Measurements from ENCODE around the gene SLC26A1. TPM values are rescaled to one million over a fixed set of nuclear protein-coding genes. Genes with fewer than 3 reads are reported as not detected.
A peak's percentile ranks its signal among the peaks of the same experiment; 100 is the strongest.

The SLC26A1 gene
- polyA plus RNA-seq, 1 donor (not counting 4 experiments of a cell fraction or from before 2014, with no cell fraction given), result not detected

- H4K20me1 ChIP-seq (ENCODE audit: control insufficient read depth, extremely low read depth, insufficient read depth, low read length), result peaks cover 3% of the 10 kb centered on the region
- H3K9ac ChIP-seq (ENCODE audit: control insufficient read depth, extremely low read depth, insufficient read depth, low read length), result no peak overlapping the region
- DNase-seq (ENCODE audit: low read depth, low spot score) (no peak), FAIRE-seq (no peak)
- no peaks in the 10 kb centered on the region for H3K9me1 ChIP-seq (ENCODE audit: control insufficient read depth, extremely low read depth, insufficient read depth, low read length)
- dilution Hi-C loops (cut with MboI; ENCODE audit: extremely low pct_ligation_motif_present, low sequenced_read_pairs), result no loop called here
- no peak overlapping the region for H3K4me3 ChIP-seq (ENCODE audit: control insufficient read depth in 2 of 3, extremely low read depth in 1 of 3, insufficient read depth in 2 of 3, low read depth in 1 of 3, low read length in 3 of 3)
- peaks cover 5% of the 10 kb centered on the region for H3K27me3 ChIP-seq (ENCODE audit: control insufficient read depth, extremely low read depth, insufficient read depth, low read length)
- no peak overlapping the region for H3K27ac ChIP-seq (ENCODE audit: control insufficient read depth, insufficient read depth, low read length)
- no peaks in the 10 kb centered on the region for H3K9me3 ChIP-seq (ENCODE audit: control insufficient read depth, low read depth, low read length)
- no peak overlapping the region for H2AFZ ChIP-seq (ENCODE audit: control insufficient read depth, low read length)
- TF ChIP-seq, protein P1, sequence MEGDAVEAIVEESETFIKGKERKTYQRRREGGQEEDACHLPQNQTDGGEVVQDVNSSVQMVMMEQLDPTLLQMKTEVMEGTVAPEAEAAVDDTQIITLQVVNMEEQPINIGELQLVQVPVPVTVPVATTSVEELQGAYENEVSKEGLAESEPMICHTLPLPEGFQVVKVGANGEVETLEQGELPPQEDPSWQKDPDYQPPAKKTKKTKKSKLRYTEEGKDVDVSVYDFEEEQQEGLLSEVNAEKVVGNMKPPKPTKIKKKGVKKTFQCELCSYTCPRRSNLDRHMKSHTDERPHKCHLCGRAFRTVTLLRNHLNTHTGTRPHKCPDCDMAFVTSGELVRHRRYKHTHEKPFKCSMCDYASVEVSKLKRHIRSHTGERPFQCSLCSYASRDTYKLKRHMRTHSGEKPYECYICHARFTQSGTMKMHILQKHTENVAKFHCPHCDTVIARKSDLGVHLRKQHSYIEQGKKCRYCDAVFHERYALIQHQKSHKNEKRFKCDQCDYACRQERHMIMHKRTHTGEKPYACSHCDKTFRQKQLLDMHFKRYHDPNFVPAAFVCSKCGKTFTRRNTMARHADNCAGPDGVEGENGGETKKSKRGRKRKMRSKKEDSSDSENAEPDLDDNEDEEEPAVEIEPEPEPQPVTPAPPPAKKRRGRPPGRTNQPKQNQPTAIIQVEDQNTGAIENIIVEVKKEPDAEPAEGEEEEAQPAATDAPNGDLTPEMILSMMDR (optimal IDR thresholded peaks at IDR 0.05 in 1 of 3, IDR thresholded peaks at IDR 0.05 in 1 of 3, conservative IDR thresholded peaks at IDR 0.05 in 1 of 3; ENCODE audit: extremely low read depth in 1 of 3, insufficient read depth in 2 of 3, low read length in 3 of 3), result no peak
- TF ChIP-seq EZH2 (IDR thresholded peaks at IDR 0.05; ENCODE audit: low read length), result no peak
- peak overlapping the region; percentile 80 for H3K4me2 ChIP-seq (ENCODE audit: control insufficient read depth, extremely low read depth, insufficient read depth, low read depth, low read length)
- peaks cover 19% of the 10 kb centered on the region for H3K4me1 ChIP-seq (ENCODE audit: control insufficient read depth, extremely low read depth, insufficient read depth, low read length)
- H3K79me2 ChIP-seq (ENCODE audit: control insufficient read depth, insufficient read depth, low read length), result no peaks in the 10 kb centered on the region
- H3K36me3 ChIP-seq (ENCODE audit: control insufficient read depth in 2 of 2, extremely low read depth in 1 of 2, insufficient read depth in 2 of 2, low read length in 2 of 2), result peaks cover 0 to 2% of the 10 kb centered on the region in 2 experiments
Observed at GRCh38 chr4:970854-971520, 22.2 kb downstream of the SLC26A1 start.

- DNase-seq (ENCODE audit: low read depth, low spot score) (no peak), FAIRE-seq (no peak)
- Histone ChIP-seq H3K9me1 (ENCODE audit: control insufficient read depth, extremely low read depth, insufficient read depth, low read length) (no peaks in the 10 kb centered on the region), H3K4me2 (ENCODE audit: control insufficient read depth, extremely low read depth, insufficient read depth, low read depth, low read length) (no peak overlapping the region), H4K20me1 (ENCODE audit: control insufficient read depth, extremely low read depth, insufficient read depth, low read length) (peaks cover 3% of the 10 kb centered on the region), H3K79me2 (ENCODE audit: control insufficient read depth, insufficient read depth, low read length) (no peaks in the 10 kb centered on the region), H3K27ac (ENCODE audit: control insufficient read depth, insufficient read depth, low read length) (no peak overlapping the region), H3K9ac (ENCODE audit: control insufficient read depth, extremely low read depth, insufficient read depth, low read length) (no peak overlapping the region), H3K9me3 (ENCODE audit: control insufficient read depth, low read depth, low read length) (no peaks in the 10 kb centered on the region), H3K4me1 (ENCODE audit: control insufficient read depth, extremely low read depth, insufficient read depth, low read length) (peaks cover 19% of the 10 kb centered on the region), H2AFZ (ENCODE audit: control insufficient read depth, low read length) (no peak overlapping the region), H3K36me3 (ENCODE audit: control insufficient read depth in 2 of 2, extremely low read depth in 1 of 2, insufficient read depth in 2 of 2, low read length in 2 of 2) (peaks cover 3 to 8% of the 10 kb centered on the region in 2 experiments), H3K27me3 (ENCODE audit: control insufficient read depth, extremely low read depth, insufficient read depth, low read length) (peaks cover 5% of the 10 kb centered on the region), H3K4me3 (ENCODE audit: control insufficient read depth in 2 of 3, extremely low read depth in 1 of 3, insufficient read depth in 2 of 3, low read depth in 1 of 3, low read length in 3 of 3) (no peak overlapping the region)
- TF ChIP-seq, protein P1 (optimal IDR thresholded peaks at IDR 0.05 in 1 of 3, IDR thresholded peaks at IDR 0.05 in 1 of 3, conservative IDR thresholded peaks at IDR 0.05 in 1 of 3; ENCODE audit: extremely low read depth in 1 of 3, insufficient read depth in 2 of 3, low read length in 3 of 3), result no peak
- TF ChIP-seq EZH2 (IDR thresholded peaks at IDR 0.05; ENCODE audit: low read length), result no peak
- dilution Hi-C loops (cut with MboI; ENCODE audit: extremely low pct_ligation_motif_present, low sequenced_read_pairs), result no loop called here
Observed at GRCh38 chr4:970046-970745, 23.0 kb downstream of the SLC26A1 start.
